ENCODE results near the gene PLEKHG5. TPM values are rescaled to one million over a fixed set of nuclear protein-coding genes. Genes with fewer than 3 reads are reported as not detected.

PLEKHG5 gene
- total RNA-seq, result 12.2 TPM
- long read RNA-seq, full-length matches to known transcripts, result 4 of 22 reads
- long read RNA-seq, partial matches to known transcripts, result 13 of 22 reads
- long read RNA-seq, other reads (novel, unspliced or antisense), result 5 of 22 reads

- ATAC-seq, result no peak
- peak within 1 kb of the TSS; percentile 67 for H3K27ac ChIP-seq
- intact Hi-C loops (cut with DNase I), result no loop called here
- H3K4me3 ChIP-seq, result peak within 1 kb of the TSS; percentile 53
- H3K36me3 ChIP-seq, result no peaks in the 10 kb centered on the region
- no peak for DNase-seq
- no peak for TF ChIP-seq CTCF (IDR thresholded peaks at IDR 0.05)
- H3K9me3 ChIP-seq, result no peaks in the 10 kb centered on the region
- peaks cover 23% of the 10 kb centered on the region for H3K4me1 ChIP-seq
- H3K27me3 ChIP-seq, result no peaks in the 10 kb centered on the region
Measured at GRCh38 chr1:6491480-6491962, at the start of gene PLEKHG5. Gene PLEKHG5, minus strand, starts transcription at chr1:6491667. Its CDS starts 14,096 bp downstream, at chr1:6477571.

GRCh38 chr1:6538956-6539355, 47.5 kb upstream of the PLEKHG5 start:
- no peak for TF ChIP-seq CTCF (IDR thresholded peaks at IDR 0.05)
- H3K9me3 ChIP-seq, result no peaks in the 10 kb centered on the region
- no peaks in the 10 kb centered on the region for H3K27me3 ChIP-seq
- no peak for ATAC-seq
- no peak overlapping the region for H3K4me3 ChIP-seq
- H3K4me1 ChIP-seq, result no peaks in the 10 kb centered on the region
- no peak overlapping the region for H3K27ac ChIP-seq
- no peak for DNase-seq
- H3K36me3 ChIP-seq, result peaks cover 61% of the 10 kb centered on the region
- intact Hi-C loops (cut with DNase I), result no loop called here

GRCh38 chr1:6536291-6536690, 44.8 kb upstream of the PLEKHG5 start:
- peaks cover 65% of the 10 kb centered on the region for H3K36me3 ChIP-seq
- intact Hi-C loops (cut with DNase I), result no loop called here
- no peak for DNase-seq
- no peak for ATAC-seq
- no peaks in the 10 kb centered on the region for H3K4me1 ChIP-seq
- TF ChIP-seq CTCF (IDR thresholded peaks at IDR 0.05), result no peak
- no peaks in the 10 kb centered on the region for H3K27me3 ChIP-seq
- no peak overlapping the region for H3K27ac ChIP-seq
- H3K4me3 ChIP-seq, result no peak overlapping the region
- H3K9me3 ChIP-seq, result no peaks in the 10 kb centered on the region

GRCh38 chr1:6535214-6535613, 43.7 kb upstream of the PLEKHG5 start:
- intact Hi-C loops (cut with DNase I), result no loop called here
- no peak overlapping the region for H3K27ac ChIP-seq
- no peak for ATAC-seq
- no peak for DNase-seq
- no peak for TF ChIP-seq CTCF (IDR thresholded peaks at IDR 0.05)
- no peaks in the 10 kb centered on the region for H3K27me3 ChIP-seq
- no peaks in the 10 kb centered on the region for H3K4me1 ChIP-seq
- peaks cover 65% of the 10 kb centered on the region for H3K36me3 ChIP-seq
- no peak overlapping the region for H3K4me3 ChIP-seq
- H3K9me3 ChIP-seq, result no peaks in the 10 kb centered on the region

- peaks cover 71% of the 10 kb centered on the region for H3K36me3 ChIP-seq
- H3K27me3 ChIP-seq, result no peaks in the 10 kb centered on the region
- no peak overlapping the region for H3K27ac ChIP-seq
- no peak for DNase-seq
- no peak for TF ChIP-seq CTCF (IDR thresholded peaks at IDR 0.05)
- H3K4me1 ChIP-seq, result no peaks in the 10 kb centered on the region
- no peak overlapping the region for H3K4me3 ChIP-seq
- H3K9me3 ChIP-seq, result no peaks in the 10 kb centered on the region
- ATAC-seq, result no peak
- intact Hi-C loops (cut with DNase I), result no loop called here
Measured at GRCh38 chr1:6534248-6534822, 42.9 kb upstream of the PLEKHG5 start.
